Measurements from ENCODE around the gene TBXT.

The TBXT gene

GRCh38 chr6:166168616-166169548, 1.2 kb upstream of the TBXT start:
- no peak for TF ChIP-seq POLR2AphosphoS5 (IDR thresholded peaks at IDR 0.05; ENCODE audit: low read depth, low read length)
- no peak for TF ChIP-seq TAF1 (IDR thresholded peaks at IDR 0.05; ENCODE audit: borderline replicate concordance, low read depth, low read length)
- TF ChIP-seq POLR2A (IDR thresholded peaks at IDR 0.05; ENCODE audit: low read depth, low read length): no peak
- FAIRE-seq (no peak), DNase-seq (ENCODE audit: insufficient read length) (no peak)

- FAIRE-seq (no peak), DNase-seq (ENCODE audit: insufficient read length) (no peak)
- TF ChIP-seq POLR2A (IDR thresholded peaks at IDR 0.05; ENCODE audit: low read depth, low read length): no peak
- TF ChIP-seq POLR2AphosphoS5 (IDR thresholded peaks at IDR 0.05; ENCODE audit: low read depth, low read length): no peak
- no peak for TF ChIP-seq TAF1 (IDR thresholded peaks at IDR 0.05; ENCODE audit: borderline replicate concordance, low read depth, low read length)
Observed at GRCh38 chr6:166167258-166167731, 356 bp downstream of the TBXT start.

GRCh38 chr6:166166314-166167257, 1.1 kb downstream of the TBXT start:
- FAIRE-seq: no peak
- DNase-seq (ENCODE audit: insufficient read length): no peak
- TF ChIP-seq TAF1 (IDR thresholded peaks at IDR 0.05; ENCODE audit: borderline replicate concordance, low read depth, low read length) (no peak), POLR2A (IDR thresholded peaks at IDR 0.05; ENCODE audit: low read depth, low read length) (no peak), POLR2AphosphoS5 (IDR thresholded peaks at IDR 0.05; ENCODE audit: low read depth, low read length) (no peak)

GRCh38 chr6:166165558-166166313, 1.9 kb downstream of the TBXT start:
- no peak for TF ChIP-seq TAF1 (IDR thresholded peaks at IDR 0.05; ENCODE audit: borderline replicate concordance, low read depth, low read length)
- TF ChIP-seq POLR2AphosphoS5 (IDR thresholded peaks at IDR 0.05; ENCODE audit: low read depth, low read length): no peak
- no peak for TF ChIP-seq POLR2A (IDR thresholded peaks at IDR 0.05; ENCODE audit: low read depth, low read length)
- FAIRE-seq (no peak), DNase-seq (ENCODE audit: insufficient read length) (no peak)

GRCh38 chr6:166162599-166163342, 4.9 kb downstream of the TBXT start:
- FAIRE-seq: no peak
- TF ChIP-seq POLR2A (IDR thresholded peaks at IDR 0.05; ENCODE audit: low read depth, low read length) (no peak), POLR2AphosphoS5 (IDR thresholded peaks at IDR 0.05; ENCODE audit: low read depth, low read length) (no peak), TAF1 (IDR thresholded peaks at IDR 0.05; ENCODE audit: borderline replicate concordance, low read depth, low read length) (no peak)
- DNase-seq (ENCODE audit: insufficient read length): no peak

- DNase-seq (ENCODE audit: insufficient read length) (no peak), FAIRE-seq (no peak)
- TF ChIP-seq TAF1 (IDR thresholded peaks at IDR 0.05; ENCODE audit: borderline replicate concordance, low read depth, low read length) (no peak), POLR2AphosphoS5 (IDR thresholded peaks at IDR 0.05; ENCODE audit: low read depth, low read length) (no peak), POLR2A (IDR thresholded peaks at IDR 0.05; ENCODE audit: low read depth, low read length) (no peak)
Observed at GRCh38 chr6:166157930-166158617, 9.6 kb downstream of the TBXT start.

- DNase-seq (ENCODE audit: insufficient read length) (no peak), FAIRE-seq (no peak)
Observed at GRCh38 chr6:166156942-166157341, 10.7 kb downstream of the TBXT start.

GRCh38 chr6:166153966-166154365, 13.7 kb downstream of the TBXT start:
- no peak for FAIRE-seq
- DNase-seq (ENCODE audit: insufficient read length): no peak
- no peak for TF ChIP-seq POLR2A (IDR thresholded peaks at IDR 0.05; ENCODE audit: low read depth, low read length)

More at GRCh38 chr6:166156942-166157341, 10.7 kb downstream of the TBXT start:
- TF ChIP-seq TAF1 (IDR thresholded peaks at IDR 0.05; ENCODE audit: borderline replicate concordance, low read depth, low read length) (no peak), POLR2AphosphoS5 (IDR thresholded peaks at IDR 0.05; ENCODE audit: low read depth, low read length) (no peak), POLR2A (IDR thresholded peaks at IDR 0.05; ENCODE audit: low read depth, low read length) (no peak)

- DNase-seq (ENCODE audit: insufficient read length) (no peak), FAIRE-seq (no peak)
- TF ChIP-seq POLR2A (IDR thresholded peaks at IDR 0.05; ENCODE audit: low read depth, low read length): no peak
- TF ChIP-seq TAF1 (IDR thresholded peaks at IDR 0.05; ENCODE audit: borderline replicate concordance, low read depth, low read length): no peak
- no peak for TF ChIP-seq POLR2AphosphoS5 (IDR thresholded peaks at IDR 0.05; ENCODE audit: low read depth, low read length)
Observed at GRCh38 chr6:166152660-166153059, 15.0 kb downstream of the TBXT start.

GRCh38 chr6:166151798-166152197, 15.9 kb downstream of the TBXT start:
- DNase-seq (ENCODE audit: insufficient read length) (no peak), FAIRE-seq (no peak)
- no peak for TF ChIP-seq POLR2A (IDR thresholded peaks at IDR 0.05; ENCODE audit: low read depth, low read length)
- TF ChIP-seq TAF1 (IDR thresholded peaks at IDR 0.05; ENCODE audit: borderline replicate concordance, low read depth, low read length): no peak
- TF ChIP-seq POLR2AphosphoS5 (IDR thresholded peaks at IDR 0.05; ENCODE audit: low read depth, low read length): no peak

All from GM12892 (cell line).